HG02610 (cell line): ENCODE measurements around the gene NR4A1.

Source experiments
- ATAC-seq: cut with Tn5 transposase; IDR thresholded peaks from one replicate; pipeline ENCODE4 v1.9.1; 2021; ENCODE audit warnings: mild to moderate bottlenecking, moderate library complexity; ENCODE audit not compliant: unreplicated experiment

Gene NR4A1

GRCh38 chr12:52050758-52051541 is at the start of gene NR4A1:
TSS of gene NR4A1 (plus strand) at chr12:52051442. CDS start at chr12:52054329, 2,887 bp downstream.
- ATAC-seq, result peak; percentile 83

- no peak for ATAC-seq
Measured at GRCh38 chr12:52003016-52003550, 48.2 kb upstream of the NR4A1 start.

GRCh38 chr12:52003591-52003990 is 47.7 kb upstream of the NR4A1 start:
- no peak for ATAC-seq

- ATAC-seq, result no peak
Measured at GRCh38 chr12:52004042-52004648, 47.1 kb upstream of the NR4A1 start.

GRCh38 chr12:52005218-52005902 is 45.9 kb upstream of the NR4A1 start:
- ATAC-seq, result no peak

- peak; percentile 71 for ATAC-seq
Measured at GRCh38 chr12:52005903-52006703, 45.1 kb upstream of the NR4A1 start.

GRCh38 chr12:52006726-52007157 is 44.5 kb upstream of the NR4A1 start, which contains the start of gene TAMALIN:
TSS of gene TAMALIN (plus strand) at chr12:52006946. CDS start at chr12:52007020, 74 bp downstream.
- no peak for ATAC-seq

- ATAC-seq, result no peak
Measured at GRCh38 chr12:52007158-52007921, 43.9 kb upstream of the NR4A1 start.

- ATAC-seq, result no peak
Measured at GRCh38 chr12:52007982-52008510, 43.2 kb upstream of the NR4A1 start.

GRCh38 chr12:52009081-52009751 is 42.0 kb upstream of the NR4A1 start:
- ATAC-seq, result no peak

- ATAC-seq, result no peak
Measured at GRCh38 chr12:52010152-52010622, 41.1 kb upstream of the NR4A1 start.

- no peak for ATAC-seq
Measured at GRCh38 chr12:52010692-52011601, 40.3 kb upstream of the NR4A1 start.

GRCh38 chr12:52011602-52012214 is 39.5 kb upstream of the NR4A1 start:
- ATAC-seq, result no peak

- ATAC-seq, result no peak
Measured at GRCh38 chr12:52013626-52014310, 37.5 kb upstream of the NR4A1 start.

GRCh38 chr12:52014567-52015530 is 36.4 kb upstream of the NR4A1 start:
- no peak for ATAC-seq
